Heart left ventricle (tissue), 16 donors: ENCODE results near the gene C2orf42. TPM values are rescaled to one million over a fixed set of nuclear protein-coding genes. Genes with fewer than 3 reads are reported as not detected.
"Not testable (repeated sequence)": the region's sequence is repeated elsewhere in the genome, so short reads cannot be mapped to it uniquely, and the experiment has no call there.

Experiments
- ATAC-seq, 4 donors: fragments of 200-7000 bp; cut with Tn5 transposase; one replicate each; pipeline ENCODE4 v1.9.1; 2020 to 2022; ENCODE audit warnings: moderate library complexity in 4 of 4, mild to moderate bottlenecking in 3 of 4, moderate number of reproducible peaks in 1 of 4
- DNase-seq, 5 donors: peaks; one replicate each; pipeline ENCODE4 v3.0.0-alpha.2; 2020
- H3K27ac ChIP-seq, 12 donors: fragments of 200-600 bp; sonication (generic) in 4 of 12; one replicate each; pipeline versions ENCODE4 v1.5.0 to v1.8.0; 2016 to 2022; ENCODE audit warnings: mild to moderate bottlenecking in 2 of 12
- H3K27me3 ChIP-seq, 9 donors: fragments of 200-600 bp; sonication (generic) in 2 of 9; one replicate each; pipeline versions ENCODE4 v1.5.1 to v1.8.0; 2016 to 2022; ENCODE audit warnings: mild to moderate bottlenecking in 3 of 9
- H3K36me3 ChIP-seq, 9 donors: fragments of 200-600 bp; sonication (generic) in 2 of 9; one replicate each; pipeline versions ENCODE4 v1.5.0 to v1.8.0; 2018 to 2022; ENCODE audit warnings: mild to moderate bottlenecking in 2 of 9
- H3K4me1 ChIP-seq, 12 donors: fragments of 200-600 bp; sonication (generic) in 4 of 12; one replicate each; pipeline versions ENCODE4 v1.5.0 to v1.8.0; 2016 to 2022; ENCODE audit warnings: mild to moderate bottlenecking in 3 of 12
- H3K4me3 ChIP-seq, 12 donors: fragments of 200-600 bp; sonication (generic) in 4 of 12; one replicate each; pipeline versions ENCODE4 v1.5.0 to v1.8.0; 2017 to 2022; ENCODE audit warnings: mild to moderate bottlenecking in 9 of 12, moderate library complexity in 4 of 12
- H3K9me3 ChIP-seq, 12 donors: fragments of 200-600 bp; sonication (generic) in 4 of 12; one replicate each; pipeline versions ENCODE4 v1.5.0 to v1.8.0; 2016 to 2022; ENCODE audit warnings: mild to moderate bottlenecking in 1 of 12
- POLR2A ChIP-seq, 2 donors: fragments of 450-650 bp; IDR thresholded peaks; one replicate each; pipeline ENCODE4 v1.6.1; 2017; ENCODE audit warnings: antibody characterized with exemption in 2 of 2, mild to moderate bottlenecking in 2 of 2, moderate library complexity in 2 of 2
- WGBS, 4 donors: extraction: QIAGEN DNeasy Blood & Tissue Kit in 2 of 4; methylation state at CpG; one replicate each; pipeline versions ENCODE4 v1.1.5 to v1.1.7; 2013 to 2018; 5-methylcytosine and 5-hydroxymethylcytosine counted together
- intact Hi-C, 10 donors: fragments of 100-400 bp; cut with DNase I; formaldehyde crosslinking; loops; one replicate each; pipeline versions ENCODE4 v1.11.1 to v1.14.2; 2022
- polyA plus RNA-seq, 2 donors: library from polyadenylated mRNA; stranded (reverse); fragments of 200-250 nt; gene quantifications; one replicate each; pipeline ENCODE4 v1.2.3, GENCODE V29; 2013
- total RNA-seq, 9 donors: library from RNA; depleted of rRNA in 2 of 9; stranded (reverse); fragments of >200 nt in 2 of 9; fragmentation: NEBNext Ultra II Directional in 3 of 9; extraction: Animal tissue kit (Norgen Biotek cat#: 25700) in 3 of 9; gene quantifications; one replicate each; pipeline versions ENCODE4 v1.1.0 to v1.2.4, GENCODE V29; 2016 to 2023
- TF ChIP-seq, protein P1 (sequence below), 12 donors: fragments of 200-600 bp; sonication (generic) in 4 of 12; IDR thresholded peaks; one replicate each; pipeline versions ENCODE4 v1.5.0 to v1.8.0; 2018 to 2022; ENCODE audit warnings: antibody characterized with exemption in 12 of 12, mild to moderate bottlenecking in 5 of 12
- donor health status: ischemic (EF 13 %, LVEDD 7.1; RV severe dilation, severe dysfunction).
- donor health status: healthy with polysubstance abuse.
- donor health status: DM: no; HTN: yes; CAD: no.
- donor health status: DM: no; HTN: no; CAD: no.
- donor health status: ischemic (EF 25% LVEDD 6.9; RV normal size, moderate dysfunction).
- donor health status: ischemic (EF 25% LVEDD 5.7; RV mildly dilated, moderate dysfunction).
- donor health status: healthy.
- donor health status: DM: yes; HTN: yes; CAD: no.
- donor health status: ischemic (EF 35%, LVEDD 5.7; RV mildly dilated, moderate dysfunction).
- donor health status: nonischemic (EF 11% LVEDD 7.7; RV severe dilation, severe dysfunction).
- donor health status: DM: yes; HTN: yes; CAD: no.
- donor health status: PGD.
- donor health status: ischemic (EF 29% LVEDD 5.4; RV normal size, mild dysfunction).
- donor health status: nonischemic (EF 23%, LVEDD 6.1; RV moderate dilation, normal function).

The C2orf42 gene
- total and polyA plus RNA-seq, 11 donors = 3.5 to 14.9 (median 8.9) TPM

DNA sequence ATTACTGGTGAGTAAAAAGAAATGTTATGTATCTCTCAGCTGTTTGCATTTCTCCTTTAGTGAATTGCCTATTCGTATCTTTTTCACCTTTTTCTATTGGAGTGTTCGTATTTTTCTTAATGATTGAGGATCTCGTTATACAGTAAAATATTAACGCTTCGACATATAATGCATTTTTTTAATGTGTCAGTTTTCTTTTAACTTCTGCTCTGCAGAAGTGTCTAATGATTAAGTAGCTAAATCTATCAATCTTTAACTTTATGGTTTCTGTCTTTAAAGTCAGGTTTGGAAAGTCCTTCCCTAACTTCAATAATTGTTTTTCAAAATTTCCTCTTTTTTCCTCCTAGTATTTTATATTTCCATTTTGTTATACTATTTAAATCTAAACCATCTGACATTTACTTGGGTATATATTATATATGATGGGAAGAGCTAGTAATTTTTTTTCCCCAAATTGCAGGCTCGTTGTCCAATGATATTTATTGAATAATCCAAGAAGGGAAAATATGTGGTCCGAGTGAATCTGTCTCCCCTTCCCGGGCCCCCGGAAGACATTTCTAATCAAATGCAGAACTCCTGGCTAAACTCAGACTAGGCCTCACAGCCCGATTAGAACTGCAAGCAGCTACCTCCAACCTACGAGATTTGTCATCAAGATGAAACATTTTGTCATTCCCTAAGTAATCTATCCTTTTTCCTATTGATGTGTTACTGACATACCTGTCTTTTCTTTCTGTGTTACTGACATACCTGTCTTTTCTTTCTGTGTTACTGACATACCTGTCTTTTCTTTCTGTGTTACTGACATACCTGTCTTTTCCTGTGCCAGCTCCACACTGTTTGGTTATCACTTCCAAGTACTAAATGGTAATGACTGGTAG is 86.3 kb downstream of the C2orf42 start:
- H3K4me3 ChIP-seq = peak overlapping the region in 6 of 12 donors; percentile 10 to 32 (median 16)
- intact Hi-C loops = no loop called here
- no peaks in the 10 kb centered on the region for H3K27me3 ChIP-seq
- H3K9me3 ChIP-seq = no peaks in the 10 kb centered on the region
- no peak for TF ChIP-seq POLR2A (IDR thresholded peaks at IDR 0.05)
- TF ChIP-seq, protein P1, sequence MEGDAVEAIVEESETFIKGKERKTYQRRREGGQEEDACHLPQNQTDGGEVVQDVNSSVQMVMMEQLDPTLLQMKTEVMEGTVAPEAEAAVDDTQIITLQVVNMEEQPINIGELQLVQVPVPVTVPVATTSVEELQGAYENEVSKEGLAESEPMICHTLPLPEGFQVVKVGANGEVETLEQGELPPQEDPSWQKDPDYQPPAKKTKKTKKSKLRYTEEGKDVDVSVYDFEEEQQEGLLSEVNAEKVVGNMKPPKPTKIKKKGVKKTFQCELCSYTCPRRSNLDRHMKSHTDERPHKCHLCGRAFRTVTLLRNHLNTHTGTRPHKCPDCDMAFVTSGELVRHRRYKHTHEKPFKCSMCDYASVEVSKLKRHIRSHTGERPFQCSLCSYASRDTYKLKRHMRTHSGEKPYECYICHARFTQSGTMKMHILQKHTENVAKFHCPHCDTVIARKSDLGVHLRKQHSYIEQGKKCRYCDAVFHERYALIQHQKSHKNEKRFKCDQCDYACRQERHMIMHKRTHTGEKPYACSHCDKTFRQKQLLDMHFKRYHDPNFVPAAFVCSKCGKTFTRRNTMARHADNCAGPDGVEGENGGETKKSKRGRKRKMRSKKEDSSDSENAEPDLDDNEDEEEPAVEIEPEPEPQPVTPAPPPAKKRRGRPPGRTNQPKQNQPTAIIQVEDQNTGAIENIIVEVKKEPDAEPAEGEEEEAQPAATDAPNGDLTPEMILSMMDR (IDR thresholded peaks at IDR 0.05) = no peak
- H3K4me1 ChIP-seq = peaks cover 0 to 51% (median 4%) of the 10 kb centered on the region in 12 donors
- DNase-seq = peak in 4 of 5 donors; percentile 10 to 51 (median 38)
- ATAC-seq = peak in 1 of 4 donors; percentile 40
- no peaks in the 10 kb centered on the region for H3K36me3 ChIP-seq
- 52 to 62% (median 58%) methylated on average over 11 of the region's 11 CpGs for WGBS, 4 donors
- H3K27ac ChIP-seq = peak overlapping the region in 4 of 12 donors; percentile 2 to 77 (median 26)

DNA sequence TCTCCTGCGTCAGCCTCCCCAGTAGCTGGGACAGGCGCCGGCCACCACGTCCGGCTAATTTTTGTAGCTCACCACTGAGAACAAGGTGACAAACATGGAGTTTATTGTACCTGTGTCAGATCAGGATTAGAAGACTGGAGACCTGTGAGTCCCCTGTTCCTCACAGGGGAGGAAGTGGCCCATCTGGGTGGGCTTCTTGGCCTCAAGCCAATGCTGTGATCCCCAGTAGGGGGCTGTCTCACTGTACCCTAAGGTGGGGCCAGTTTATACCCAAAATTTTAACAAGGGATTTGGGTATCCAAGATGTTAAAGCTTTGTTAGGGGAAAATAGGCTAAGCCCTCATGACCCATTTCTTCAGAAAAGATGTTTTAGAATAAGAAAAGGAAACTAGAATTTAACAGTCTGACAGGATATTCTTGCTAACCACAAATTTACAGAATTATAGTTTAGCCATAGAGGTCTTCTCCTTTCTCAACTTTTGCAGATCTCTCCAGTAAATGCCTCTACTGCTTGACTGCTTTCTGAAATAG is 87.2 kb downstream of the C2orf42 start:
- no peaks in the 10 kb centered on the region for H3K36me3 ChIP-seq
- peak overlapping the region in 2 of 12 donors; percentile 21 to 77 for H3K27ac ChIP-seq
- H3K27me3 ChIP-seq = no peaks in the 10 kb centered on the region
- TF ChIP-seq, protein P1 (IDR thresholded peaks at IDR 0.05) = no peak
- no peak for TF ChIP-seq POLR2A (IDR thresholded peaks at IDR 0.05)
- peak overlapping the region in 1 of 12 donors; percentile 23 for H3K4me3 ChIP-seq
- intact Hi-C loops = no loop called here
- DNase-seq = peak in 1 of 5 donors; percentile 8
- H3K9me3 ChIP-seq = no peaks in the 10 kb centered on the region
- 85 to 95% (median 93%) methylated on average over 5 of the region's 5 CpGs for WGBS, 4 donors
- ATAC-seq = no peak
- H3K4me1 ChIP-seq = peaks cover 0 to 42% (median 4%) of the 10 kb centered on the region in 12 donors

DNA sequence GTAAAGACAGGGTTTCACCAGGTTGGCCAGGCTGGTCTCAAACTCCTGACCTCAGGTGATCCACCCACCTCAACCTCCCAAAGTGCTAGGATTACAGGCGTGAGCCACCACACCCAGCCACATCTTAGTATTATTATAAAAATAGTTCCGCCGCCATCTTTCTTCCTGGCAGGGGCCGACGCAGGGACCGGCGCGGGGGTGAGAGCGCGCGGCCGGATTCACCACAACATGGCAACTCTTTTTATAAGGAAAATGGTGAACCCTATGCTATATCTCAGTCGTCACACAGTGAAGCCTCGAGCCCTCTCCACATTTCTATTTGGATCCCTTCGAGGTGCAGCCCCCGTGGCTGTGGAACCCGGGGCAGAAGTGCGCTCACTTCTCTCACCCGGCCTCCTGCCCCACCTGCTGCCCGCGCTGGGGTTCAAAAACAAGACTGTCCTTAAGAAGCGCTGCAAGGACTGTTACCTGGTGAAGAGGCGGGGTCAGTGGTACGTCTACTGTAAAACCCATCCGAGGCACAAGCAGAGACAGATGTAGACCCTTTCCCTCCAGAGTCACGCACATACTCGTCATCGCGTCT is 88.4 kb downstream of the C2orf42 start:
- H3K9me3 ChIP-seq, ATAC-seq, H3K36me3 ChIP-seq, H3K4me3 ChIP-seq, intact Hi-C loops, H3K27ac ChIP-seq, H3K27me3 ChIP-seq, DNase-seq: not testable (repeated sequence)
- 91 to 95% (median 92%) methylated on average over 28 to 29 of the region's 29 CpGs for WGBS, 4 donors
- H3K4me1 ChIP-seq = peaks cover 0 to 30% (median 0%) of the 10 kb centered on the region in 12 donors

DNA sequence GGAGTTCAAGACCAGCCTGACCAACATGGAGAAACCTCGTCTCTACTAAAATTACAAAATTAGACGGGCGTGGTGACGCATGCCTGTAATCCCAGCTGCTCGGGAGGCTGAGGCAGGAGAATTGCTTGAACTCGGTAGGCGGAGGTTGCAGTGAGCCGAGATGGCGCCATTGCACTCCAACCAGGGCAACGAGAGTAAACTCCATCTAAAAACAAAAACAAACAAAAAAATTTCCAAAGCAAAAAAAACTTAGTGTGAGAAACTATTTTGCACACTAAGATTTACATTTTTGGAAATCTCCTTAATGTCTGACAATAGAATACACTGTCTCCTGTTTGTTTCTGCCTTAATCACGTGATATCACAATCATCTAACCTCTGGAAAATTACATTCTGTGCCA is 89.1 kb downstream of the C2orf42 start:
- H3K9me3 ChIP-seq, DNase-seq, H3K27me3 ChIP-seq, intact Hi-C loops, H3K27ac ChIP-seq, H3K4me3 ChIP-seq, ATAC-seq, H3K36me3 ChIP-seq: not testable (repeated sequence)
- H3K4me1 ChIP-seq = peaks cover 0 to 29% (median 0%) of the 10 kb centered on the region in 12 donors
- WGBS, 4 donors = 95 to 96% (median 96%) methylated on average over 11 of the region's 11 CpGs

DNA sequence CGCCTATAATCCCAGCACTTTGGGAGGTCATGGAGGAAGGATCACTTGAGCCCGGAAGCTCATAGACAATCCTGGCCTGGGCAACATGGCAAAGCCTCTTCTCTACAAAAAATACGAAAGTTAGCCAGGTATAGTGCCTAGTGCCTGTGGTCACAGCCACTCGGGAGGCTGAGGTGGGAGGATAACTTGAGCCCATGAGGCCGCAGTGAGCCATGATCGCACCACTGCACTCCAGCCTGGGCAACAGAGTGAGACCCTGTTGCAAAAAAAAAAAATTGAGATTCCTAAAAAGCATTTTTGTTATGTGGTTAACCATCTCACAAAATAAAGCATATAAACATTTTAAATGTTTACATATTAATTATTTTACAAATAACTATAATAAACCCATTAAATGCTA is 89.6 kb downstream of the C2orf42 start:
- no peak for DNase-seq
- no peak for TF ChIP-seq POLR2A (IDR thresholded peaks at IDR 0.05)
- TF ChIP-seq, protein P1 (IDR thresholded peaks at IDR 0.05) = no peak
- Histone ChIP-seq H3K4me3 (no peak overlapping the region), H3K36me3 (no peaks in the 10 kb centered on the region), H3K27ac (no peak overlapping the region), H3K9me3 (no peaks in the 10 kb centered on the region), H3K4me1 (peaks cover 0 to 34% (median under 1%) of the 10 kb centered on the region in 12 donors), H3K27me3 (no peaks in the 10 kb centered on the region)
- no peak for ATAC-seq
- 96 to 98% (median 98%) methylated on average over 6 of the region's 6 CpGs for WGBS, 4 donors
- intact Hi-C loops = no loop called here
